ENCODE measurements around the gene EMP3.

The EMP3 gene

DNA sequence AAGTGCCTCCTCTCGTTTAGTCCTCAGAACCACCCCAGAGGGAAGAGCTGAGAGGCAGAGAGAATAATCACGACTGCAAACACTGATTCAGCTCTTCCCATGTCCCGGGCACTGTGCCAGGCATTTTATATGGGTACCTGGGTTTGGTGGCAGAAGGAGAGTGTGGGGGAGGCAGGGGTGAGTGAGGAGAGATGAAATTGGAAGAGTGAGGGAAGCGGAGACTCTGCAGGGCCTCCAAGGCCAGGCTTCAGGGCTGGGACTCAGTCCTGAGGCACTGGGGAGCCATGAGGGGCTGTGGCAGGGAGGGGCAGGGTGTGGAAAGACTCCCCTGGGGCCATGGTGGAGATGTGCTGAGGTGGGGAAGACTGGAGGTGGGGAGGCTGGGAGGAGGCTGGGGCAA lies 47.6 kb downstream of the EMP3 start:
- Histone ChIP-seq H3K27ac (ENCODE audit: low read depth, low read length) (no peak overlapping the region), H3K36me3 (ENCODE audit: control insufficient read depth, insufficient read depth, low read length) (no peaks in the 10 kb centered on the region), H3K4me3 (ENCODE audit: low read length) (no peak overlapping the region), H3K4me1 (ENCODE audit: control insufficient read depth, insufficient read depth, low read length) (no peaks in the 10 kb centered on the region), H3K9ac (ENCODE audit: low read length) (no peak overlapping the region), H3K27me3 (ENCODE audit: control insufficient read depth, insufficient read depth, low read length) (no peaks in the 10 kb centered on the region)

- Histone ChIP-seq H3K4me1 (ENCODE audit: control insufficient read depth, insufficient read depth, low read length) (no peaks in the 10 kb centered on the region), H3K9ac (ENCODE audit: low read length) (no peak overlapping the region), H3K36me3 (ENCODE audit: control insufficient read depth, insufficient read depth, low read length) (no peaks in the 10 kb centered on the region), H3K27me3 (ENCODE audit: control insufficient read depth, insufficient read depth, low read length) (no peaks in the 10 kb centered on the region), H3K27ac (ENCODE audit: low read depth, low read length) (no peak overlapping the region), H3K4me3 (ENCODE audit: low read length) (no peak overlapping the region)
These were observed 48.2 kb downstream of the EMP3 start for GRCh38 chr19:48373567-48373966.

DNA sequence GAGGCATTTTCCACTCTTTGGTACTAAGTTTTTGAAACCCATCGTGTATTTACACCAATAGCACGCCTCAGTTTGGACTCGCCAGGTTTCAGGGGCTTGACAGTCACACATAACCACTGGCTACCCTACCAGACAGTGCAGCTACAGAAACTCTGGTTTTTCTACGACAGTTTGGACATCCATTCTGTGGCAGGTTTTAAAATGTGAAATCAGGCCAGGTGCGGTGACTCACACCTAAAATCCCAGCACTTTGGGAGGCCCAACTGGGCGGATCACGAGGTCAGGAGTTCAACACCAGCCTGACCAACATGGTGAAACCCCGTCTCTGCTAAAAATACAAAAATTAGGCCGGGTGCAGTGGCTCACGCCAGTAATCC lies 52.8 kb downstream of the EMP3 start:
- H3K27ac ChIP-seq (ENCODE audit: low read depth, low read length) = no peak overlapping the region
- no peak overlapping the region for H3K4me3 ChIP-seq (ENCODE audit: low read length)
- H3K36me3 ChIP-seq (ENCODE audit: control insufficient read depth, insufficient read depth, low read length) = peaks cover 2% of the 10 kb centered on the region
- H3K27me3 ChIP-seq (ENCODE audit: control insufficient read depth, insufficient read depth, low read length) = no peaks in the 10 kb centered on the region
- no peak overlapping the region for H3K9ac ChIP-seq (ENCODE audit: low read length)
- no peaks in the 10 kb centered on the region for H3K4me1 ChIP-seq (ENCODE audit: control insufficient read depth, insufficient read depth, low read length)

- Histone ChIP-seq H3K4me1 (ENCODE audit: control insufficient read depth, insufficient read depth, low read length) (no peaks in the 10 kb centered on the region), H3K27me3 (ENCODE audit: control insufficient read depth, insufficient read depth, low read length) (no peaks in the 10 kb centered on the region), H3K36me3 (ENCODE audit: control insufficient read depth, insufficient read depth, low read length) (peaks cover 7% of the 10 kb centered on the region), H3K27ac (ENCODE audit: low read depth, low read length) (no peak overlapping the region), H3K9ac (ENCODE audit: low read length) (no peak overlapping the region), H3K4me3 (ENCODE audit: low read length) (no peak overlapping the region)
These were observed 53.7 kb downstream of the EMP3 start for GRCh38 chr19:48379058-48379457.
